GM12891 (cell line): ENCODE results near the gene PRAMEF33.
"Not testable (repeated sequence)": the region's sequence is repeated elsewhere in the genome, so short reads cannot be mapped to it uniquely, and the experiment has no call there.

Experiments
- POLR2A ChIP-seq: IDR thresholded peaks from 2 replicates; pipeline ENCODE4 v1.6.1; 2011; ENCODE audit warnings: low read depth, low read length, control low read depth
- POLR2AphosphoS5 ChIP-seq: IDR thresholded peaks from 2 replicates; pipeline ENCODE4 v1.6.1; 2011; ENCODE audit warnings: low read depth, low read length, control low read depth
- SPI1 ChIP-seq: IDR thresholded peaks from 2 replicates; pipeline ENCODE4 v1.6.1; 2011; ENCODE audit warnings: low read depth, low read length, control low read depth
- TAF1 ChIP-seq: IDR thresholded peaks from 2 replicates; pipeline ENCODE4 v1.6.1; 2011; ENCODE audit warnings: low read depth, low read length, control low read depth

DNA sequence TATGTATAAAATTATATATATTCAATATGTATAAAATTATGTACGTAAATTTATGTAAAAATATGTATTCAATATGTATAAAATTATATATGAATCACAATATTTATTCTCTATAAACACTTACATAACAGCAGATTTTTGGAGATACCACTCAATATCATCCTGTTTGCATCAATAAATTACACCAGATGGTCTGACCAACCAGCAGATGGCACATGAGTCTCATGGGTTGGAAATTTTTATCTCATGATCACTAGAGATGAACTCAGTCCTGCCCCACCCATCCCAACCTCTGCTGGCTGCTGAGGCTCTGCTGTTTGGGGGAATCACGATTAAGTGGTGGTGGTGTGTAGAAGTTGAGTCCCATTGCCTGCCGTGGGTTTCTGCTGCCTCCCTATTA lies 23.7 kb upstream of the PRAMEF33 start:
- not testable (repeated sequence) for TF ChIP-seq POLR2A, POLR2AphosphoS5, TAF1, SPI1
